Gastrocnemius medialis (tissue), 4 donors: Measurements from ENCODE around the gene JADE2.

Experiments used
- CTCF ChIP-seq, 5 experiments: fragments of 450-650 bp in 3 of 5; fragments of 200-600 bp in 2 of 5; sonication (generic) in 2 of 5; IDR thresholded peaks in 4 of 5; conservative IDR thresholded peaks in 1 of 5; 1 replicate in 4 of 5; 2 replicates in 1 of 5; pipeline ENCODE4 v1.5.1; 2016 to 2019; ENCODE audit warnings: antibody characterized with exemption in 5 of 5, mild to moderate bottlenecking in 3 of 5, moderate library complexity in 3 of 5
- POLR2A ChIP-seq, 2 donors: fragments of 450-650 bp; IDR thresholded peaks; one replicate each; pipeline ENCODE4 v1.6.1; 2017; ENCODE audit warnings: antibody characterized with exemption in 2 of 2, mild to moderate bottlenecking in 2 of 2, moderate library complexity in 2 of 2

- no peak for TF ChIP-seq CTCF (IDR thresholded peaks at IDR 0.05 in 4 of 5, conservative IDR thresholded peaks at IDR 0.05 in 1 of 5)
- no peak for TF ChIP-seq POLR2A (IDR thresholded peaks at IDR 0.05)
Measured at GRCh38 chr5:134529460-134529859, 4.0 kb downstream of the JADE2 start.
